GM18868 (cell line): ENCODE data around the gene SGPP1.
A peak's percentile ranks its signal among the peaks of the same experiment; 100 is the strongest.
"Not testable (repeated sequence)": the region's sequence is repeated elsewhere in the genome, so short reads cannot be mapped to it uniquely, and the experiment has no call there.

ENCODE experiments used
- ATAC-seq: cut with Tn5 transposase; IDR thresholded peaks from one replicate; pipeline ENCODE4 v1.9.1; 2021; ENCODE audit warnings: mild to moderate bottlenecking, moderate library complexity; ENCODE audit not compliant: unreplicated experiment

The SGPP1 gene

DNA sequence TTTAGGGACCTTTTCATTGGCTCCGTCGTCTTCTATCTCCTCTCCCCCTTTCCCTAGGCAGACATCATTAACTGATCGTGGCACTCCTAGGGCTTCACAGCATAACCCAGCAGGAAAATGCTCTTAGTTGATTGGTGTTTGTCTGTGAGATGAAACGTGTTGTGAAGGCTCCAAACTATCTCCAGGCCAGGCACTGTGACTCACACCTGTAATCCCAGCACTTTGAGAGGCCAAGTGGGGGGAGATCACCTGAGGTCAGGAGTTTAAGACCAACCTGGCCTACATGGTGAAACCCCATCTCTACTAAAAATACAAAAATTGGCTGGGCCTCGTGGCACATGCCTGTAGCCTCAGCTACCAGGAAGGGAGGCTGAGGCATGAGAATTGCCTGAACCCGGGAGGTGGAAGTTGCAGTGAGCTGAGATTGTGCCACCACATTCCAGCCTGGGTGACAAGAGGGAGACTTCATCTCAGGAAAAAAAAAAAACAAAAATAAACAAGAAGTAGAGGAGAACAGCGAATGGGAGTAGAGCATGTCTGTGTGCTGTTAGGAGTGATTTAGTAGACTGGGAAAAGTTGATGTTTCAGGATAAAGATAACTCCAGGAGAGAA, 53.9 kb downstream of the SGPP1 start:
- ATAC-seq: no peak

GRCh38 chr14:63673255-63673654, 54.6 kb downstream of the SGPP1 start:
- ATAC-seq: no peak

DNA sequence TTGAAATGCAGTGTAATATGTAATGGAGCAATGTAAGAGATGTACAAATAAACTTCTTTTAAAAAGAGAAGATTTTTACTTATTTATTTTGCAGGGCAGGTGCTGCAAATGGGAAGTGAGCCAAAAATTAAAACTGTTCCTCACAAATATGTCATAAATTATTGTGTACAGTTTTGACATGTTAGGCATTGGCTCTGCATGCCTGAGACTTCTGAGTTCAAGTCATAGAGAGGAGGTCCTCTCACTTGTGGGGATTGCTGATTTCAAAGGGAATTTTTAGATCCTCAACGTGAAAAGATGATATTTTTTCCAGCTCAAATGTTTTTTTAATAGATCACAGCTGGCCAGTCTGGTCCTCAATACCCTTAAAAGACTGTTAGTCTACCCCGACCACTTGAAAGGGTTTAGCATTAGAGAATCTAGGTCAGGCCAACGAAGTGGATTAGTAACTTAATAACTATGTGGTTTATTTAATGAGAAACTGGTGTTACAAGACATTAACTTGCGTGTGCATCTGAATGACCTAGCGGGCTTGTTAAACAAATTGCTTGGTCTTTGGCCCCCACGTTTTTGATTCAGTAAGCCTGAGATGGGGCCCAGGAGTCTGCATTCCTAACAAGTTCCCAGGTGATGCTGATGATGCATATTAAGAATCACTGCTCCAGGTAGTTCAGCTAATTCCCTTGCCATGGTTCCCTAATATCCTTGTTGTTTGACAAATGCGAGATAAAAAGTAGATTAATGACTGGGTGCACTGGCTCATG, 55.3 kb downstream of the SGPP1 start:
- no peak for ATAC-seq

GRCh38 chr14:63671987-63672386, 55.9 kb downstream of the SGPP1 start:
- ATAC-seq: no peak

GRCh38 chr14:63670692-63671091, 57.2 kb downstream of the SGPP1 start:
- ATAC-seq: no peak

- ATAC-seq: no peak
Measured at GRCh38 chr14:63666335-63666734, 61.5 kb downstream of the SGPP1 start.

GRCh38 chr14:63663428-63664341, 64.2 kb downstream of the SGPP1 start:
- no peak for ATAC-seq

DNA sequence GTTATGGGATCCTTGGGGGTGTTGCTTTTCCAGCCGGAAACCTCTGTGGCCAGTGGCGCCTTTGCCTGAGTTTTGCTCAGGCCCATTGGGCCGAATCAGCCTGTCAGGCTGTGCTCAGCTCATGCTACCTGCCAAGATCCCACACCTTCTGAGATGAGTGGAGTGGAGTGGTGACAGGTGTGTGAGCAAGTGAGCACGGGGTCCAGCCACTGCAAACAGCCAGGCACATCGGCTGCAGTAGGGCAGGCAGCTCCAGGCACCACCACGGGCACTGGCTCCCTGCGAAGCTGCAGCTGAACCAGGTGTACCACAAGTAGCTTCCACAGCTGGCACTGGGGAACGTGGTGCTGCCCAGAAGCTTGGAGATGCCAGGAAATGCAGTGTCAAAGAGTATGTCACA, 65.1 kb downstream of the SGPP1 start:
- ATAC-seq: no peak

DNA sequence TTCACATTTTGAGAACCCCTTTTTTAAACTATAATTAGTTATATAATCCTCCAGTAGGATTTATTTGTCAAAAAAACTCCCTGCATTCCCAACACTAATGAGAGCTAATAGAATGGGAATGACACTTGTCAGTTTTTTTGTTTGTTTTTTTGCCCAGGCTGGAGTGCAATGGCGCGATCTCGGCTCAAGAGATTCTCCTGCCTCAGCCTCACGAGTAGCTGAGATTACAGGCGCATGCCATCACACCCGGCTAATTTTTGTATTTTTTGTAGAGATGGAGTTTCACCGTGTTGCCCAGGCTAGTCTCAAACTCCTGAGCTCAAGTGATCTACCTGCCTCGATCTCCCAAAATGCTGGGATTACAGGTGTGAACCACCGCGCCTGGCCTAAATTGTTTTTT, 66.0 kb downstream of the SGPP1 start:
- ATAC-seq: not testable (repeated sequence)

DNA sequence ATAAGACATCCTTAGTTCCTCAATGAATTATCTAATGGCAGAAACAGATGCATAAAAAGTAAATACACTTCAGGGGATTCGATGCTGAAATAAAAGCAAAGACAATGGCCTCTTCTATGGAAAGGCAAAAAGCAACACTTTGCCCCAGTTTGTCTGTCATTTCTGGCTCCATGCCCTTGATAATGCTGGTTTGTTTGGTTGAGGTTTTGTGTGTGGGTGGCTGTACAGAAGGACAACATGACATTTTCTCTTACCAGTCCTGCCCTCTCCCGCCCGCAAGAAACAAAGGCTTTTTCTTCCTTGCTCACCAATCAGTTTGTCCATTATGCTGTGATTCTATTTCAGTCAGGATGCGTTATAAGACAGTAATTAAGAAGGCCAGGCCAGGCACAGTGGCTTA, 68.1 kb downstream of the SGPP1 start:
- no peak for ATAC-seq

DNA sequence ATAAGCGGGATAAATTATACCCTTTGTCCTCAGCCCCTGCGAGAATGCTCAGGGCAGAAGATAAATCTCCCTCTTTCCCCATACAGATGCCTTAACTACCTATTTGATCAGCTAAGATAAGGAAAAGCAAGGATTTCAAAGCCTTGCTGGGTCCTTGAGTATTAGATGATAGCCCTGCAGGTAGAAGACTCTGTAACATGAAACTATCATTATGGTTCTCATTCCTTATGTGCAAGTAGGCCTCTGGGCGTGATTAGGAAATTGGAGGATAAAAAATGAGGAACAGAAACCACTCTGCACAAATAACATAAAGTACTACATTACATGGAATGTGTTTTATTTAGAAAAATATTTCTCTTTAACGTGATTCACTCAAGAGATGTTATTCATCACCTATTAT, 71.7 kb downstream of the SGPP1 start:
- no peak for ATAC-seq

- no peak for ATAC-seq
Measured at GRCh38 chr14:63654936-63655335, 72.9 kb downstream of the SGPP1 start.

GRCh38 chr14:63654346-63654745, 73.5 kb downstream of the SGPP1 start:
- ATAC-seq: no peak

DNA sequence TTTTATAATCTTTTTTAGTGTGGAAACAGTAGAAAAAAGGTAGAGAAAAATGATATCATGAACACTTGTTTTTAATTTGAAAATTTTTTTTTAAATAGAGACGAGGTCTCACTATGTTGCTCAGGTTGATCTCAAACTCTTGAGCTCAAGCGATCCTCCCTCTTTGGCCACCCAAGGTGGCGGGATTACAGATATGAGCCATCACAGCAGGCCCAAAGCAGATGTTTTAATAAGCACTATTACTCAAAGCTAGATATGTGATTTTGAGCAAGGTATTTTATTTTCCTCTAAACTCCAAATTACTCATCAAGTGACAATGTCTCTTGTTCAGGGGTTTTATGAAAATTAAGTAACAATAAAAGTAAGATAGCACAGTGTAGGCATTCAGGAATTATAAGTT, 75.5 kb downstream of the SGPP1 start:
- no peak for ATAC-seq

- ATAC-seq: peak; percentile 86
Measured at GRCh38 chr14:63650256-63650952, 77.5 kb downstream of the SGPP1 start.

- ATAC-seq: peak; percentile 52
Measured at GRCh38 chr14:63647696-63648410, 80.0 kb downstream of the SGPP1 start.

- ATAC-seq: no peak
Measured at GRCh38 chr14:63644741-63645140, 83.1 kb downstream of the SGPP1 start.

DNA sequence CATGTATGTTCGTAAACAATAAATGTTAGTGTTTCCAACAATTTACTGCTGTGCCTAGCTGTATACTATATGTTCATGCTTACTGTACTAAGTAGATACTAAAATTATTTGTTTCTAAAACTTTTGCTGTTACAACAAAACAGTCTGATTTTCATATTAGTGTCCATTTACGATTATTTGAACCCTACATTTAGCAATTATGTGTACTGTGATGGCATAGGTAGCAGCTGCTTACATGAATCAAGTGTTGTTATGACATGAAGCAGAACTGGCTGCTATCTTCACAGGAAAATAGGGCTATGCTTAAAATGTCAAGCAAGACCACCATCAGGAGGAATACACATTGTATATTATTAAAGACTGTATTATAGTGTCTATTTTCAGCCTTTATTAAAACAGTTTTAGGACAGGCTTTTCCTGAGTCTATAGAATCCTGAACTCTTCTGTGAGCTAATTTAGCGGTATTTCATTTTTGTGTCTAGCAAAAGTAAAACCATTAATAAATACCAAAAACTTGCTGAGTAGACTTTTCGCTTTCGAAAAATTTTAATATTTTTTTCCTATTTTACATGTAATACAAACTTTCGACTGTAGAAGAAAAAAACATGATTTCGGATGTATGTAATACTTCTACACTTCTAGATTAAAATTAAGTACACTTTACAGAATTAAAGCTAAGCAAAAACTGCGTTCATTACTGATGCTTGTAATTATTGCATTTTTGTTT, 85.0 kb downstream of the SGPP1 start:
- ATAC-seq: no peak

DNA sequence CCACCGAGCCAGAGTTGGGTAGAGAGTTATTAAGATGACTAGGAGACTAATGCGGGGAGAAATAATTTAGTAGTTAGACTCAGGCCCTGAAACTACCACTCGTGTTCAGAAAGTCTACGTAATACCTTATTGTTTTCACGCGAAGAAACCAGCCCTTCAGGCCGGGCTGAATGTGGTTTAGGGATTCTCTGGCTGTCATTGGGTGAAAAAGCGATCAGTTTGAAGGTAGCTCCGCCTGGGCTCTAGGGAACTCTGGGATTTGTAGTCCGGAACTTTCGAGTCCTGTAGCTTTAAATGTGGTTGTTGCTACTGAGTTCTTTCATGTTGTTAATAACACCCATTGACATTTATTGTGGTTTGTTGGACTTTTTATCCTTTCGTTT, 85.6 kb downstream of the SGPP1 start:
- peak; percentile 67 for ATAC-seq
